GM18907 (cell line): ENCODE measurements around the gene PRKCD.

Experiments
- ATAC-seq: cut with Tn5 transposase; IDR thresholded peaks from one replicate; pipeline ENCODE4 v1.9.1; 2021; ENCODE audit warnings: mild to moderate bottlenecking, moderate library complexity; ENCODE audit not compliant: unreplicated experiment

Gene PRKCD

DNA sequence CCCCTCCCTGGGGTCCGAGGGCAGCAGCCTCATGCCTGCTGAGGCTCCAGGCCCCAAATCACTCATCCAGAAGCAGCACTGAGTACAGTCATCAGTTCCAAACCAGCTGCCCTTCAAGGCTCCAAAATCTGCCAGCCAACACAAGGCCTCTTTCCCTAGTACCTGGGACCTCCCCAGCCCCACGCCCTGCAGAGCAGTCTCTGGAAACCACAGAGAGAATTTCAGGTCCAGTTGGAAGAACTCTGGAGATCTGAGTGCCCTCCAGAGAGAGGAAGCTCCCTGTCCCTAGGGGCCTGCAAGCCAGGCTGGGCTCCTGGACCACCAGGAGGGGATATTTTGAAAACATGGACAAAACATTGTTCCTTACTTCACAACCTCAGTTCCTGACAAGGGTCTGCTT is 68.6 kb downstream of the PRKCD start:
- ATAC-seq = no peak

- no peak for ATAC-seq
Observed at GRCh38 chr3:53230041-53230621, 69.1 kb downstream of the PRKCD start.

- ATAC-seq = no peak
Observed at GRCh38 chr3:53230789-53231188, 69.8 kb downstream of the PRKCD start.

DNA sequence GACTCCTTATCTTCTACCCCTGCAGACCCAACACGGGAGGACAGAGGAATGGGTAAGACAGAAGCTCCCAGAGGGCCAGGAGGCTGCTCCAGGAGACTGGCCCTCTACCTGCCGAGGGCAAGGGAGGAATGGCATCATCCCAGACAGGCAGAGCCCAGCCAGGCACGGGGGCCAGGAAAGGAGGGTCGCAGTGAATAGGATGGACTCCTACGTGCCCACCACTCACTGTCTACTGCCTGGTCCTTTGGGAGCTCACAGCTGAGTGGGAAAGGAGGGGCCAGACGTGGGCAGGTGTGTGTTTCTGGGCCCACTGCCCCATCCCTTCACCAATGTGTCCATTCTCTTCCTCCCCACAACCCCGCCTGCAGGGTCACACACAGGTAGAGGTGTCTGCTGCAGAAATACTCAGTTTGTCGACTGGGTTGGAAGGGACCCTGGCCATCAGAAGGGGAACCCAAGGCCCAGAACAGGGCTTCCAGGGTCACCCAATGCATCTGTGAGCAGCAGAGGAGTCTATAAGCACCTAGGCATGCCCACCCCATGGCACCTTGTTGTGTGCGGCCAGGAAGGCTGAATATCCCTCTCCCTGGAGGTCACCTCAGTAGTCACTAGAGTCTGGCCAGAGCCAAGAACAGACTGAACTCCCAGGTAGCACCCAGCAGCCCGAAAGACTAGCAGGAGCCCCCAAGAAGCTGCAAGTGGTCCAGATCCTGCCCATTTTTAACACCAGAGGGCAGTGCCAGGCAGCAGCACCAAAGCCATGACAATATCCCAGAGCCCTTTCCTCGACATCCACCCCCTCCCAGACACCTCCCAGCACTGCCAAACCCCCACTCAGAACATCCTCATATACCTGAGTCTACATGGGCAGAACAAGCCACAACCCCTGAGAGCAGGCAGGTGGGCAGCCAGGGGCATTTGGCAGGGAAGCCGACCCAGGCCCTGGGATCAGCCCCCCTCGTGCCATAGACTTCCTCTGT is 70.8 kb downstream of the PRKCD start:
- no peak for ATAC-seq

DNA sequence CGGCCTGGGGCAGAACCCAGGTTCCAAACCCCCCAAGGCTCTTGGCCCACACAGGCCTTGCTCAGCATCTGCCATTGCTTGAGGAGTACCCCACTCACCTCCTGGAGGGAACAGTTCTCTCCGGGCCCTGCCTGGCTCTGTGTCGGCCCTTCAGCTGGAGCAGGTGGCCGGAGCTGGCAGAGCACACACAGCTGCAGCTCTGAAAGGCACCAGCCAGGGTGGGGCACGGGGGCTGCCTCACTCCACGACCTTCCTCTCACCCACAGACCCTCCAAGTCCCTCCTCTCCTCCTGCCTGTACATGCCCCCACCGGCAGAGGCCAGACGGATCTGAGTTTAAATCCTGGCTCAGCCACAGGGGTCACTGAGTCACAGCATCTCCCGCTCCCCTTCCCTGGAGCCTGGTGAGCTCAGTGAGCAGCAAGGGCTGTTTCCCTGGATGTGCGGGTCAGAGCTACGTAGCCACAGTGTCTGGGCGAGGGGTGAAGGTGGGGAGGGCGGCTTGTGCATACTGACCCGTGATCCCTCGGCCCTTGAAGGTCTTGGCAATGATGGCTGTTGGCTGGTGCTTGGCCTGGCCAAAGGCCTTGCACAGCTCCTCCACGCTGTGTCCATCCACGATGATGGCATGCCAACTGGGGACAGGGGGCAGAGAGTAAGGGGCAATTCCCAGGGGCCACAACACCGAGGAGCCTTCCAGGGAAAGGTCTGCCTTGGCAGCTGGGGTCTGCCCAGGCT is 71.8 kb downstream of the PRKCD start:
- no peak for ATAC-seq

DNA sequence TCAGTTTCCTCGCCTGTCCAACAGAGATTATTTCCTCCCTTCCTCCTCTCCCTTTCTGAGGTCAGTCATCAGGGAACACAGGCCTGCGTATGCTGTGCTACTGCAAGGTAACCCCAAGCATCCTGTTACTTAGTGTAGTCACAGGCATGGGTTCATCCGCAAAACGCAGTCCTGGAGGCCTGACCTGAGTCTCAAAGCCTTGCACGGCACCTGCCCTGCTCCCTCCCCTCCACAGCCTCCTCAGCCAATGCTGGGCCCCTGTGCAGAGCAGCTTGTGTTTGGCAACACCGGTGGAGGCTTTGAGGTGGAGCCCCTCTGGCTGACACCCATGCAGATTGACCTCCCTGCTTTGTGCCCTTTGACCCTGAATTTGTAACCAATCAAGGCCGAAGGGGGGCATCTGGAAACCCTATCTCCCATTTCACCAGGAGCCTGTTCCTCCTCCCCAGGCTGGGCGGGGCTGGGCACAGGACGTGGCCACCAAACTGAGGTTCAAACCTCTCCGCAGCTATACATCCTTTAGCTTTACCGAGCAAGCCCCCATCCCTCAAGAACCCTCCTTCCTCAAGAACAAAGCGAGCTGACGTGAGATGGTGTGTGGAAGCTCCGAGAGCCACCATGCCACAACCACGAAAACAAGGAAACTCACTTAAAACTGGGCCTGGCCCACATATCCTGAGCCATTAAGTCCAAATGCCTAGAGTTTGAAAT is 73.3 kb downstream of the PRKCD start:
- ATAC-seq = no peak

DNA sequence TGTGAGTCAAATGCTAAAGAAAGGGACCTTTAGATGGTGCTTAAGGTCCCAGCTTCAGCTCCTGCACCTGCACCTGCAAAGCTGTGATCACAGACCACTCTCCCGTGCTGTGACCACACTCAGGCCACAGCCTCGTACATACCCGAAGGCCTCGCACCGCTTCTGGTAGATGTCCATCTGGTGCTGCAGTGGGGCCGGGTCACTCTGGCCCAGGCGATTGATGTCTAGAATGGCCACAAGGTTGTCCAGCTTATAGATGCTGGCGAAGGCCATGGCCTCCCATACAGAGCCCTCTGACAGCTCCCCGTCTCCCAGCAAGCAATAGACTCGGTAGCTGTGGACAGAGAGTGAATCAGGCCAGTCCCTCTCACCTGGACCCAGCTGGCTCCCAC is 73.8 kb downstream of the PRKCD start:
- ATAC-seq = no peak

DNA sequence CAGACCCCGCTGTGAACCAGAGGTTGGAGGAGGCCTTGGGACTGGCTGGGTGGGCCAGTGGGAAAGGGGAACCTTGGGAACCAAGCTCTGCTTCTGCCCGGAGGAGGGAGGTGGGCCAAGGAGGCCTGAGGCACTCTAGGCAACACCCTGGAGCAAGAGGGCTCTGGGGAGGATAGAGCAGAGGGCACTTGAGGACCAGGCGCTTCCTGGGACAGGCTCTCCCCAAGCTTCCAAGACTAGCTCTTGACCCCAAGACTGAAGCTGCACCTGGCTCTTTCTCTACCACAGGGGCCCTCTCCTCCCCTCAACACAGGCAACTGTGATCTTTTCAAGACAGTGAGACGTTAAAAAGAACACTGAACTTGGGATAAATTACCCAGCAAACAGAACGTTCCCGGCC is 74.5 kb downstream of the PRKCD start:
- no peak for ATAC-seq

DNA sequence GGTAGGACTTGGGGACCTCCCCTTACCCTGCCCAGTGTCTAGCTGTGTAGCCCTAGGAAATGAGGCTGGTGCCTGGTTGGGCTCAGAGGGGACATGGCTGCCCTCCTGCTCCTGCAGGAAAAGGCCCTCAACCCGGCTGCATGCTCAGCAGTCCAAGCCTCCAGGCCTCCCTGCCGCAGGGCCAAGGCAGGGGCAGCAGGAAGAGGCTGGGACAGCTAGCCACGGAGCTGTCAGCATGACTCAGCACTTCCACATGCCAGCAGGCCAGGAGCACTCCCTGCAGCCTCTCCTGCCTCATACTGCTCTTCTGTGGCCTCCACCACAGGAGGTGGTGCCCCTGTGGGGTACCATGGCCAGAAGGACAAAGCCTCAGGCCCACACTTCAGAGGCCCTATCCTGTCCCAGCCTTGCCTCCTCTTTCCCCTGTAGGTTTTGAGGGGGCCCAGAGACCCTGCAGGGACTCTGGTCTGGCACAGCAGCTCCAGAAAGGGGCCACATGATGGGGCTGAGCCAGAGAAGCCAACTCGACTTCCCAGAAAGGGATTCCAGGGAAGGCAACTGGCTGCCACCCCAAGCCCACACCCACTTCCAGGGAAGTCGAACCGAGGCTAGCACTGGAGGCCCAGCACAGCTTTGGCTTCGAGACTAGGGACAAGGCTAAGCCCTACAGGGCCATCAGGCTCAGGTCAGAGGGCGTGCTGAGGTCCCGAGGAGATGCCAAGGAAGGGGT is 75.3 kb downstream of the PRKCD start:
- no peak for ATAC-seq

GRCh38 chr3:53238051-53238850 is 77.2 kb downstream of the PRKCD start:
- ATAC-seq = no peak

- no peak for ATAC-seq
Observed at GRCh38 chr3:53238886-53239285, 77.9 kb downstream of the PRKCD start.

DNA sequence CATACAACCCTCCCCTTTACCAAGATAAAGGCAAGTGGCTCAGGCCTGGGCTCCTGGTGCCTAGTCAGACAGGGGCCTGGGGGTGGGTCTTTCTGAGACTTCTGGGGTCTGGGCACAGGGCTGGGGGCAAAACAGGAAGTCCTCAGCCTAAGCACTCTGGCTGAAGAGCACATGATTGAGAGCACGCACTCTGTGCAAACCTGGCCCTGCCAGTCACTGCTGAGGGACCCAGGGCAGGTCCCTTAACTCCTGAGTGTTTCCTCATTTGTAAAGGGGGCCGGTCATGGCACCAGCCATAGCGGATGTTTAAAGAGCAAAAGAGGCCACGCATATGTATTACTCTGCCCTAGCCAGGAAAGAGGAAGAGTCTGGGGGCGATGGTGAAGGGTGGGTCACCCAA is 78.8 kb downstream of the PRKCD start:
- no peak for ATAC-seq

DNA sequence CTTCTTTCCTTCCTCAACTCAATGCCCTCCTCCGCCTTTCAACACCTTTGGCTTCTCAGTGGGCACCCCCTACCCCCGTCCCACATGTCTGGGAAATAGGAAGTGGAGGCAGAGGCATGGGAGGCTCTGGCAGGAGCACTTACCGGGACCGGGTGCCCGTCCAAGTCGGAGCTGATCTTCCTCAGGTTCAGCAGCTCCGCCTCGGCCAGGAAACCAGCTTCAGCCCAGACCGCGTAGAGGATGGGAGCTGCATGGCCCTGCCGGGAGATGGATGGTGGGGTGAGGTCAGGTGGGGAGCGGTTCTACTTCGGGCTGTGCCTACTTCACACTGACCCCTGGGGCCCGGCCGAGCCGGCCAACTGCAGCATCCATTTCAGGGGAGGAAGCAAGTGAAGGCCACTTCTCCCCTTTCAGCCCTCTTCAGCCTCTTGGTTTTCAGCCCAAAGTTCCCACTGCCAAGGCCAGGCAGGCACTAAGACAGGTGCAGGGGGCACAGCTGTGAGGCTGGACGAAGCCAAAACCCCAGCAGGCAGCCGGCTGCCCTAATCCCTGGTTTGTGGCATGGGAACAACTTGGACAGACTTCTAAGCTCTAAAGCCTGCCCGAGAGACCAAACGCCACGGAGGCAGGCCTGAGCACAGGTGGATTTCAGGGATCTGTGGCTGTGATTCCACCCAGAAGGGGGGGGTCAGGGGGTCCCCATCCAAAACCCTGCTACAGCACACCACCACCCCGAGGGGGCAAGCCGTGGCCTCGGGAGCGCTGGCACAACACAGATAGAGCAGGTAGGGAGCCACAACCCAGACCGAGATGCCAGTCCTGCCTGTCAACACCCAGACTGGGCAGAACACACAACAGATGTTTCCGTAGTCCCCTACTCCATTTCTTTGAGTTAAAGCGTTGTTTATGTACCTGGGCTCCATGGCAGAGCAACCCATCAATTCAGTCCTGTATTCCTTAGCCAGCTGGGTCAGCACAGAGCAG is 80.3 kb downstream of the PRKCD start:
- ATAC-seq = no peak

DNA sequence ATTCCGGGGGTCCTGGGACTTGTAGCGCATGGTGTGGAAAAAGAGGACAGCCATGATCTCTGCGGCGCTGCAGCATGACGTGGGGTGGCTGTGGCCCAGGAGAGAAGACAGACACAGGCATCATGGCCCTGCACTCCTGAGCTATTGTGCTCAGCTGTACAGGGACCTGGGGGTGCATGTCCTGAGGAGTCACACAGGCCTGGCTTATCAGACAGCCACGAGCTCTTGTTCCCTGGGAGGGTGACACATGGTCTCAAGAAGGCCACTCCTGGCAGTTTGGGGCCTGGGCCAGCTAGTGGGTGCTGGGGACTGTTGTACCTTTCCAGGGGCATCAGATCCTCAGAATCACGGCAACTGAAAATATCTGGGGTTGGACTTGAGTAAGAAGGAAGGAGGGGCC is 81.1 kb downstream of the PRKCD start:
- no peak for ATAC-seq
